GOT3 (cell line): ENCODE measurements around the gene ALKBH8.
A peak's percentile ranks its signal among the peaks of the same experiment; 100 is the strongest.
"Not testable (repeated sequence)": the region's sequence is repeated elsewhere in the genome, so short reads cannot be mapped to it uniquely, and the experiment has no call there.

ENCODE experiments used
- DNase-seq: peaks from one replicate; lab custom pipeline; 2025; ENCODE audit warnings: mixed read lengths; lab: John Stamatoyannopoulos, UW

Gene ALKBH8

DNA sequence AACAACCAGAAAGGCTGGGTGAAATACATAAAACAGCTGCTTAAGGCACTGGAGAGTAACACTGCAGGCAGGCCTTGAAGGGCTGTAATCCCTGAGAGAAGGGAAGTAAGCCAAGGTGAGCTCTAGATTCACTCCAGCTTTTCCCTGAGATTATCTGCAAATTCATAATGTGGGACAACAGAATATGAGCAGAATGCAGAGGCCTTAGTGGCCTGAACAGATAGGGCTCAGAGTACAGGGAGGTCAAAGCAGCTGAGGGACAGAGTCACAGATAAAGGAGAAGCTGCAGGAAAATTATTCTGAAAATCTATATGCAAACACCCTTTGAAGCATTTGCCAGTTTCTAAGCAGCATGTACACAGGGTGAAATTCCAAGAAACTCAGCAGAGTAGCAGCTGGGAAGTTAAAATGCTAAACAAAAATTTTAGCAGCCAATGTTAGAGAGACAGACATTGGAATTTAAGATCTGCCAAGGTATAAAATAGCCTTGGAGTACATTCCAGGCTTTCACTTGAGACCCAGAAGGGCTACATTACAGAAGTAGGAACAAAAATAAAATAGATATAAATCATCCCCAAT is 59.8 kb downstream of the ALKBH8 start:
- no peak for DNase-seq

DNA sequence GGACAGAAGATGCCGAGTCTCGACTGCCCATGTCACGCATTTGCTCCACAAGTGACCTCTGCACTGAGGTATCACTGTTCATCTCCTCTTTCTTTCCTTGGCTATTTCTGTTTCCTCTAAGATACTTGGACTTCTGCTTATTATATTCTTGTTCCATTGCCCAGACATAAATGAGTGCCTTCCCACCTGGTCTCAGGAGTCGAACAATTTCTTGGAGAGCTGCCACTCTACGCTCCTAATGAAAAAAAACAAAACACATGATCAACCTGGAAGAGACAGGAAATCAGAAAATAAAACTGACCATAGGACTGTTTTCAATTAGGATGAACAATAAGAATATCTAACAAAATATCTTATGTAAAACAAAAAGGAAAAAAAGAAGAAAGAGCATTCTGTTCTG is 60.6 kb downstream of the ALKBH8 start:
- DNase-seq = no peak

DNA sequence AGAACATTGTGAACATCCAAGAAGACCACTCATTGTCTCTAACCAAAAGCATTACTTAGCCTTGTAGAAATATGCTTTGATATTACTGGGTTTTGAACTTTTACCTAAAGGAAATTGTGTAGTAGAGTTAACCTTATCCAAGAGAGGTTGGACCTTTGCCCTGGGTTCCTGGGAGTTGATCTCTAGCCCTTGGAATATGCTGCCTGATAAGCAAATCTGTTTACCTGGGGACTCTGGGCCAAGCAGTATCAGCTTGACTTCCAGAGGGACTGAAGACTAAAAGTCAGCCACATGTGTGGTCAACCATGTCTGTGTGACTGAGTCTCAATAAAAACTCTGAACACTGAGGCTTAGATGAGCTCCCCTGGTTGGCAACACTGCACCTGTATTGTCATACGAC is 63.8 kb downstream of the ALKBH8 start:
- DNase-seq = no peak

DNA sequence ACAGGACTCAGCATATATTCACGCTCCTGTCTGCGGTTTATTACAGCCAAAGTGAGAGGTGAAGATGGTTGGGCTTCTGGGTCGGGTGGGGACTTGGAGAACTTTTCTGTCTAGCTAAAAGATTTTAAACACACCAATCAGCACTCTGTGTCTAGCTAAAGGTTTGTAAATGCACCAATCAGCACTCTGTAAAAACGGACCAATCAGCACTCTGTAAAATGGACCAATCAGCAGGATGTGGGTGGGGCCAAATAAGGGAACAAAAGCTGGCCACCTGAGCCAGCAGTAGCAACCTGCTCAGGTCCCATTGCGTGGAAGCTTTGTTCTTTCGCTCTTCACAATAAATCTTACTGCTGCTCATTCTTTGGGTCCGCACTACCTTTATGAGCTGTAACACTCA is 68.2 kb downstream of the ALKBH8 start:
- not testable (repeated sequence) for DNase-seq

DNA sequence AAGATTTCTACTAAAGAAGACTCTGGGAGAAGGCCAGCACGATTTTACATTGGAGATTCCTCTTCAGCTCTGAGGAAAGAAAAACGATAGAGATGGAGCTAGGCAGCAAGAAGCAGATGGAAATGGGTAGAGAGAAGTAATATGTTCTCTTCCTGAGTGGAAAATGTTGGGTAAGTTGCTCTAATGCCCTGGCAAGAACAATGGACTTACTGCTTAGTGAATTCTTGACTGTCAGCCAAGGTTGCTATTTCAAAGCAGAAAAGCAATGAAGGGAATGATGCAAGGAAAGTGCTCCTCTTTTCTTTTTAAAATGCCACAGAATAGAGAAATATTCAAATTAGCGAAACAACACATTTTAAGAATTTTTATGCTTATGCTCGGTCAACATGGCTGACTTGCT is 69.5 kb downstream of the ALKBH8 start:
- DNase-seq = no peak

DNA sequence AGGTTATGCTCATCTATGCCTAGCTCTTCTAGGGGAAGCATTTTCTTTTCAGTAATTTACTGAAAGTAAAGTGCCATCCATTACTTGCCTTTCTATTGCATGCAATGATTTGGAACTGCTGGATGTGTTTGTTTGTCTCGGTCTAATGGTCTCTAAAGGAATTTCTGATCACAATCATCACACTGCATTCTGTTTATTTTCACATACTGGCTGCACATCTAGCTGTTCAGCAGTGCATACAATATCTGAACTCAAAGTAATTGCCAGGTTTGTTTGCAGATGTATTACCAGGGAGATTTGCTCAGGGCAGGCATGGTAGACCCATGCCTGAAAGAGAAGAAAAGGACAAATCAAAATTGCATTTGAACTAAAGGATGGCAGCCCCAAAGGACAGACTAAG is 71.5 kb downstream of the ALKBH8 start:
- DNase-seq = no peak

DNA sequence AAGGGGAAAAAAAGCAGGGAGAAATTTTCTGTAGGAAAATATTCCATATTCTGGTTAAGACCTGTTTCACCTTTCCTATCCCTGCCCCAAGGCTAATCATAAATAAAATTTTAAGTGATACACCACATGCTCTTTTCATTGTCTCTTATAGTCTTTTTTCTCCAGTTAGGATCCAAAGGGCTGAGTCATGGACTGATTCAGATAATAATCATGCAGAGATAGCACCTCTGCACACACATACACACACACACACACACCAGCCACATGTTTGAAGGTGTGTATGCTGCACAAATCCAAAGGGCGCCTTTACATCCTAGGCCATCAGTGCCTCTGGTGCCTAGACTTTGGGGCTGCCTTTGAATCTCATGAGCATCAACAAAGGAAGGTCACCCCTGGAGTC is 72.4 kb downstream of the ALKBH8 start:
- DNase-seq = no peak

DNA sequence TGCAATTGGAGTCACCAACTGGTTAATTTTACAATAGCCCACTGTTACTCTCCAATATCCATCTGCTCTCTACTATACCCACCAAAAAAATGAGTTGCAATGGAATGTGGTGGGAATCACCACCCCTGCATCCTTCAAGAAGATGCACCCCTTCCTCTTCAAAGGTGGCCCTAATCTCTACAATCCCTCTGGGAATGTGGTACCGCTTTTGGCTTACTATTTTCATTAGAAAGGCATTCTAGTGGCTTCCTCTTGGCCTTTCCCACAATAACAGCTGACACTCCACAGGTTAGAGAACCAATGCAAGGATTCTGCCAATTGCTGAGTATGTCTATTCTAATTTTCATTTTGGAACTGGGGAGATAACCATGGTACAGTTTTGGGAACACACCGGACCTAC is 74.7 kb downstream of the ALKBH8 start:
- no peak for DNase-seq

DNA sequence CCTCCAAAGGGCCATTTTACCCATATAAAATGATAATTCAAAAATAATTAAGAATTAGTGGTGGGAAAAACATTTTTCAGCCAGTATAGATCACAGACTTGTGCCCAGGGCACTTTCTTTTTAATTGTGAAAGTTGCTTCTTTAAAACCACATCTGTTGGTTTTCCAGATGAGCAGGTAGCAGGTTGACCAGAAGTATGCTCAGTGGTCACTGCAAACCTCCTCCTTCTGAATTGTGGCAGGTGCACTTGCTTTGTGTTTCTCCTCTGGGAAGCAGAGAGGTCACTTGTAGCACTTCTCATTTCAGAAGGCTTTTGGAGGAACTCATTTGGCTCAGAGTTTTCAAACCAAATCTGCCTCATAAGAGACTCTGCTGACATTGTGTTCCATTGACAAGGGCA is 83.3 kb downstream of the ALKBH8 start:
- no peak for DNase-seq

DNA sequence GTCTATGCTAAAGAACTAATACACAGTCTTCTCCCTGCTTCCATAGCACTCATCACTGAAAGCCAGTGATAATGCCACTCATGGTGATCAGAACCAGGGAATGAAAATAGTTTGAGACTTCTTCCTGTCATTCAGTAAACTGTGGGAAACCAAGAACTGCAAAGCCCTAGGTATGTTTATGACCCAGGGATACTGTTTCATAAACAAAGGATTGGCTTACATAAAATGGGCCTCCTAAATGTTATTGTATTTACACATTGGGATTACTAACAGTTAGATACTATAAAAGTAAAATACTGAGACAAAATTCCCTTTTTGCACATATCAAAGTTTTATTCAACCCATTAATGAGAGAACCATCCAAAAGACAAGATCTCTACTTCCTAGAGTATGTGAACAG is 86.6 kb downstream of the ALKBH8 start:
- DNase-seq = no peak

DNA sequence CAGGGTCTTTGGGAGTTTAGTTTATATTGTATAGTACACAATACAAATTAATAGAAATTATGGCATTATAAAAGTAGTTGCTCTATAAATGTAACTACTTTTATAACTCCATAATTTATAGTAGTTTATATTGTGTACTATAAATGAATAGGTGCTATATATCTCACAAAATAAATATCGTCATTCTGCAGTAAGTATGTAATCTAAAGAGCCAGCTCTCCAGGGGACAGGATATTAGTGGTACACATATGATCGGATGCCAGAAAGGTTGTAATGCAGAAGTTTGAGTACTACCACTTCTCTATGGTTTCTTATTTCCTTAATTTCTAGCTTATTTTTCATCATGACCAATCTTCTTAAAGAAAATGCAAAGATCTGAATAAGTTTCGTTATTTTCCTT is 87.7 kb downstream of the ALKBH8 start:
- DNase-seq = no peak

DNA sequence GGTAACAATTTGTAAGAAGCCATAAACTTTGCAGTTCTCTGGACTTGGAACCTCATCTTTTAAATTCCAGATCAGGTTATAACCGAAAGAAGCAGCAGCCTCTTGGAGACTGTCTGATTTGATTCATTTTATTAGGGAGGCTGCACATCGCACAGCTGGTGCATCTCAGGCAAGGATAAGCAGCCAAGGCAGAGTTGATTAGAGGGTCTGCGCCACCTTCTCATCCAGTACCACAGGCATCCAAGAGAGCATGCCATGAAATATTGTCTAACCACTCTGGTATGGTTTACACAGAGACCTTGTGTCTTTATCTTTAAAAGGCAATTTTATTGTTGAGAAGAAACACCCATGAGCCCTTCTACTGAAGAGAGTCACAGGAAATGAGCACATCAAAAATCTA is 91.7 kb downstream of the ALKBH8 start:
- no peak for DNase-seq

DNA sequence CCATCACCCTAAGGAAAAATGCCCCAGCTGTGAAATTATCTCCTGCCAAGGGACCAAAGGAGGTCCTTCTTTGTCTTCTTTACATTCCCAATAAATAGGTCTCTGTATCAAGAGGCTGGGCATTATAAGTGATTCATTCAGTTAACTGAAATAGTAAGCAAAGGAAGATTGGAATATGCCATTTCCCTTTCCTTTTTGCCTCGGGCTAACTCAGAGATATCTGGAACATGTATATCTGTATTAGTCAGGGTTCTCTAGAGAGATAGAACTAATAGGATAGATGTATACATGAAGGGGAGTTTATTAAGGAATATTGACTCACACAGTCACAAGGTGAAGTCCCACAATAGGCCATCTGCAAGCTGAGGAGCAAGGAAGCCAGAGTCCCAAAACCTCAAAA is 92.6 kb downstream of the ALKBH8 start:
- no peak for DNase-seq

DNA sequence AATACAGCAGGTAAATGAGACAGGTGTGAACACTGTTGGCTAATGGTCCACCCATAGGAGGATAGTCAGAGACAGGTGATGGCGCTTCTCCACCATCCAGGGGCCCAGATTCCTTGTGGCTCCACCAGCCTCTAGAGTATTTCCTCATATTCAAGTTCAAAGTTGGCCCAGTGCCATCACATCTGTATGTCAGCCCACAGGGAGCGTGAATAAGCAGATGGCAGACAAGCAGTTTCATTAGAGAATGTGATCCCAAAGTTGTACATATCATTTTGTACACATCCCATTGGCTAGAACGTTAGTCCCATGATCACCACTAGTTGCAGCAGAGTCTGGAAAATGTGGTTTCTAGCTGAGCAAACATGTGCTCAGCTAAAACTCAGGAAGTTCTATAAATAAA is 96.9 kb downstream of the ALKBH8 start:
- no peak for DNase-seq

DNA sequence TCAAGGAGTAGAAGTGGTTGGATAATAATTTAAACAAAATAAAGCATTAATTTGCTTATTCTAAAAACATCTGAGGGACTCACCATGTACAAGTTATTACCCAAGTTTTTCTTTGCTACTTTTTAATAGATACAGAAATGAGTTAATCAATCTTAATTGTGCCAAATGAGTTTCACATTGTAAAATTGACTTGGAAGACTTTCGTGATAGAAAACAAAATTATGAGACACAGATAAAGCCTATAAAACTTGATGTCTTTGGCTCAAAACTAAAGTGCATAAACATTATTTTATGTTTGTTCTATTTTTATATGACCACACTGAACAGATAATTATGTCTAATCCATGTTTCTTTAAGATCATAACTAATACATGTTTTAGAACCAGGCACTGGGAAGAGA is 97.8 kb downstream of the ALKBH8 start:
- DNase-seq = no peak

DNA sequence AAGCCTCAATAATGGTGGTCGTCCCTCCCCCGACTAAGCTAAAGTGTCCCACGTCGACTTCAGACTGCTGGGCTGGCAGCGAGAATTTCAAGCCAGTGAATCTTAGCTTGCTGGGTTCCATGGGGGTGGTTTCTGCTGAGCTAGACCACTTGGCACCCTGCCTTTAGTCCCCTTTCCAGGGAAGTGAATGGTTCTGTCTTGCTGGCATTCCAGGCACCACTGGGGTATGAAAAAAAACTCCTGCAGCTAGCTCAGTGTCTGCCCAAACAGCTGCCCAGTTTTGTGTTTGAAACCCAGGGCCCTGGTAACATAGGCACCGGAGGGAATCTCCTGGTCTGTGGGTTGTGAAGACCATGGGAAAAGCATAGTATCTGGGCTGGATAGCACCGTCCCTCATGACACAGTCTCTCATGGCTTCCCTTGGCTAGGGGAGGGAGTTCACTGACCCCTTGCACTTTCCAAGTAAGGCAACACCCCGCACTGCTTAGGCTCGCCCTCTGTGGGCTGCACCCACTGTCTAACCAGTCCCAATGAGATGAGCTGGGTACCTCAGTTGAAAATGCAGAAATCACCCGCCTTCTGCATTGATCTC is 99.2 kb downstream of the ALKBH8 start:
- DNase-seq = not testable (repeated sequence)

DNA sequence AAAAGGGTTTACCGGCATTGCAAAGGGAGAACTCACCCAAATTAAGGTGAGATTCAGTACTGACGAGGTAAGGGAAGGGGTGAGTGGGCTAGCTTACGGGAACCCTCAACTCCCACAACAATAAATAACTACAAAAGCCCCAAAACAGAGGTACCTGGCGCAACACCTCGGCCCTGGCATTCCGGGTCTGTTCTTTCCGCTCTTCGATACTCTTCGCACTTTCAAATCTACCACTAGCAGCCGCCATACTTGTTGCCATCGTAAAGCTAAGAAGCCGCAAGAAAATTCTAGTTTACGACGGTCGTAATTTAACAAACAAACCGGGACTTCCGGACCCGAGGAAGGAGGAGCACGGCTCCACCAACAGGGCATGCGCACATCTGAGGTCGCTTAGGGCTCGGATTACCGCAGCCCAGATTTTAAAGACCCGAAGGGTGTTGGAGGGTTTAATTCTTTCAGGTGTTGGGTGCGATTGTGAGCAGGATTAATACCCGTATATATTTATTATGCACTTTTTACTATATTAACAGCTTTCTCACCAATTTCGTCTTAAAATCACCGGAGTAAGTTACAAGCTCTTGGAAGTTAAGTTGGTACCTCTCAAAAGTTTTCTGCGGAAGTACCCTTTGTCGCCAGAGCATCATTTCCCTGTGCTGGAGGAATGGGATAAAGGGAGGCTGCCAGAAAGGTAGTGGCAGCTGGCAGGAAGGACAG is 107.8 kb downstream of the ALKBH8 start, which contains the start of gene CWF19L2:
Gene CWF19L2, minus strand, starts transcription at position 268 of the 714 bp plus-strand sequence. Its CDS starts 9 bp downstream, at position 259.
- peak; percentile 14 for DNase-seq

DNA sequence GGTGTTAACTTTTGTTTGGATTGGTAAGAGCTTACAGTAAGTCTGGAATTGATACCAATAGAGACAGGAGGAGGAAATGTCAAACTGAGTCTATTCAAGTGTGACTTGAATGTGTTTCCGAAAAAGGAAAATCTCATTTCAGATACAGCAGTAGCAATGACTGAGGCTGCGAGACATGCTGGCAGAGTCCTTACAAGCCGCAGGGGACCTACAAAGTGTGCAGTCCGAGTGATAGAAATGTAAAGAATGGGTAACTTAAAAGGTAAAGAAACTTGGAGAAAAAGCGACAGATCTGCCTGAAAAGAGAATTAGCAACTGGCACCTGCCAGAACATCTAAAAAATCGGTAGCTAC is 108.4 kb downstream of the ALKBH8 start:
- no peak for DNase-seq

DNA sequence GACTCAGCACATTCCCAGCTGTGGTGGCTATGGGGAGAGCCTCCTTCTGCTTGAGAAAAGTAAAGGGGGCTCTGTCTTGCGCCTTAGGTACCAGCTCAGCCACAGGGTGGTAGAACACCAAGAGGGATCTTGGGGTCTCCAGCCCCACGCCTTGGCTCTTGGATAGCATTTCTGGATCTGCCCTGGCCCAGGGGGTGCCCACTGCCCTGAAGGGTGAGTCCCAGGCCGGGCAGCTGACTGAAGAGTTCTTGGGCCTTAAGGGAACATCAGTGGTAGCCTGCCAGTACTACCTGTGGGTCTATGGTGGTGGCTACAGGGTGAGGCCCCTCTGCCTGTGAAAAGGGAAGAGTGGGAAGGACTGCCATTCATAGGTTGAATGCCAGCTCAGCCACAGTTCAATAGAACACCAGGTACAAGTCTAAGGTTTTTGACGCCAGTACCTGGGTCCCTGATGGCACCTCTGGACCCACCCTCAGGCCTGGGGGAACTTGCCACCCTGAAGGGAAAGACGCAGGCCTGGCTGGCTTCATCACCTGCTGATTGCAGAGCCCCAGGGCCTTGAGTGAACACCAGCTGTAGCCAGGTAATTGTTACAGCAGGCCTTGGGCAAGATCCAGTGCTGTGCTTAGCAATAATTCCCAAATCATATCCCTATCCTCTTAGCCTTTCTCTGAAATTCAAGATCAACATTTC is 111.8 kb downstream of the ALKBH8 start:
- DNase-seq = no peak
